Omental fat pad (tissue), 4 donors: ENCODE measurements around the gene MTCL1. TPM values are rescaled to one million over a fixed set of nuclear protein-coding genes. Genes with fewer than 3 reads are reported as not detected.
"Not testable (repeated sequence)": the region's sequence is repeated elsewhere in the genome, so short reads cannot be mapped to it uniquely, and the experiment has no call there.

Source experiments
- ATAC-seq: fragments of 150-250 bp; one replicate; pipeline ENCODE4 v1.9.1; 2016; ENCODE audit warnings: mild to moderate bottlenecking, moderate library complexity; ENCODE audit not compliant: low FRiP score
- DNase-seq: peaks from one replicate; pipeline ENCODE4 v3.0.0-alpha.2; 2019; ENCODE audit warnings: low spot score
- total RNA-seq, 4 donors: library from RNA; depleted of rRNA; stranded (reverse); fragments of >200 nt; gene quantifications; one replicate each; pipeline ENCODE4 v1.1.0, GENCODE V29; 2016
- TF ChIP-seq, protein P1 (sequence below), 3 donors: fragments of 450-650 bp; IDR thresholded peaks; one replicate each; pipeline ENCODE4 v1.5.1; 2016 to 2017; ENCODE audit warnings: antibody characterized with exemption in 3 of 3, mild to moderate bottlenecking in 3 of 3, moderate library complexity in 2 of 3

Gene MTCL1
- total RNA-seq, 4 donors from 2014 or later = 1.6 to 3.5 (median 2.0) TPM

DNA sequence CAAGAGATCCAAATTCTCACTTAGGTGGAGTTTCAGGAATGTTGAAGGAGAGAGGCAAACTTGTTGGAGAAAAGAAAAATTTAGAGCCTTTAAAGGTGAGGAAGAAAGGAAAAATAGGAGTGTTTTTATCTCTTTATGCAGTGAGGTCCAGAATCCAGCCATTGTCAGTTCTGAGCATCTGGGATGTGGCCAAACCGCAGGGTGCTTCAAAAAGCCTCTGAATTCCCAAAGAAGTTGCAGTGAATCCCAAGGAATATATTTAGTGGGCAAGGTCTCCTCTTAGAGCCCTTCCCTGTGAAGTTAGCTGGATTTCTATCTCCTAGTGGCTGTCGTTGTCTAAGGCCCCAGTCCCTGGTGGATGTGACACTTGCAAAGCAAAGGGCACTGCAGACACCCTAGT, 51.2 kb downstream of the MTCL1 start:
- ATAC-seq (no peak), DNase-seq (no peak)
- TF ChIP-seq, protein P1, sequence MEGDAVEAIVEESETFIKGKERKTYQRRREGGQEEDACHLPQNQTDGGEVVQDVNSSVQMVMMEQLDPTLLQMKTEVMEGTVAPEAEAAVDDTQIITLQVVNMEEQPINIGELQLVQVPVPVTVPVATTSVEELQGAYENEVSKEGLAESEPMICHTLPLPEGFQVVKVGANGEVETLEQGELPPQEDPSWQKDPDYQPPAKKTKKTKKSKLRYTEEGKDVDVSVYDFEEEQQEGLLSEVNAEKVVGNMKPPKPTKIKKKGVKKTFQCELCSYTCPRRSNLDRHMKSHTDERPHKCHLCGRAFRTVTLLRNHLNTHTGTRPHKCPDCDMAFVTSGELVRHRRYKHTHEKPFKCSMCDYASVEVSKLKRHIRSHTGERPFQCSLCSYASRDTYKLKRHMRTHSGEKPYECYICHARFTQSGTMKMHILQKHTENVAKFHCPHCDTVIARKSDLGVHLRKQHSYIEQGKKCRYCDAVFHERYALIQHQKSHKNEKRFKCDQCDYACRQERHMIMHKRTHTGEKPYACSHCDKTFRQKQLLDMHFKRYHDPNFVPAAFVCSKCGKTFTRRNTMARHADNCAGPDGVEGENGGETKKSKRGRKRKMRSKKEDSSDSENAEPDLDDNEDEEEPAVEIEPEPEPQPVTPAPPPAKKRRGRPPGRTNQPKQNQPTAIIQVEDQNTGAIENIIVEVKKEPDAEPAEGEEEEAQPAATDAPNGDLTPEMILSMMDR (IDR thresholded peaks at IDR 0.05) = no peak

DNA sequence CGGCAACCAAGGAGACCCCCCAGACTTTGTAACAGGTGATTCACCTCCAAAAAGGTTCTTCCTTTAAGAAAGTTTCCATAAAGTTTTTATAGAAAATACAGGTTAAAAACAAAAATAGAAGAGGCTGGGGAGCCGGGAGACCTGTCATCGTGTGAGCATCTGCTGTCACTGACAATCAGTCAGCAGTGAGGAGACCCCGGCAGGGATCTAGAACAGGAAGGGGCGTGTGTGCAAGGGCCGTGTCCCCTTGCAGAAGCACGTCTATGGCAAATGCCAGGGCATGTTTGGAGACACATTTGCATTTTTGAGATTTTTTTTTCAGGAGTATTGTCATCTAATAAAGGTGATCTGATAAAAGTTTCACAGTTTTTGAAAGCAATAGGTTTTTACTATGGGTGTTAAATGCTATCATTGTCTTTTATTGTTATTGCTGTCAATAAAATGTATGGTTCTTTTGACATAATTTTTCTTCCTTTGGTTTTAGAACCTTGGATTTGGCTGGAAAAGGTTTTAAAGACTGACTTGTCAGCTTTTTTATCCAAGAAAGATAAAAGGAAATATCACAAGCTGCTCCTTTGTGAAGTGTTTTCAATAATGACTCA, 52.1 kb downstream of the MTCL1 start:
- ATAC-seq = no peak
- TF ChIP-seq, protein P1 (IDR thresholded peaks at IDR 0.05) = no peak
- DNase-seq = no peak

DNA sequence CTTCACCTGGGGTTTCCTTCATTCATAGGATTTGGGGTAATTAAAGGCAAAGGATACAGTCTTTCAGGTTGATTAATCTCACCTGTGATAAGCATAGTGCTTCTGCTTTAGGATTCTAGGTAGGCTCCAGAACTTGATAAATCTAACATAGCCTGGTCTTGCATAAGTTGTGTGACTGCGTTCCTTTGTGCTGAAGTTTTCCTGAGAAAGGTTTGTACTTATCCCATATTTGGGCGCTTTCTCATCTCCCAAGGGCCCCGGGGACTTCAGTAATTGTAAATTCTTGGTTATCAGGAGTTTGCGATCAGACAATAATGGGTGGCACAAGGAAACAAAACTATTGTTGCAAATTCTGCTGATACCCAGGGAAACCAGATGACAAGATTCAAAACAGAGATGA, 53.1 kb downstream of the MTCL1 start:
- DNase-seq = no peak
- ATAC-seq = no peak
- TF ChIP-seq, protein P1 (IDR thresholded peaks at IDR 0.05) = no peak

DNA sequence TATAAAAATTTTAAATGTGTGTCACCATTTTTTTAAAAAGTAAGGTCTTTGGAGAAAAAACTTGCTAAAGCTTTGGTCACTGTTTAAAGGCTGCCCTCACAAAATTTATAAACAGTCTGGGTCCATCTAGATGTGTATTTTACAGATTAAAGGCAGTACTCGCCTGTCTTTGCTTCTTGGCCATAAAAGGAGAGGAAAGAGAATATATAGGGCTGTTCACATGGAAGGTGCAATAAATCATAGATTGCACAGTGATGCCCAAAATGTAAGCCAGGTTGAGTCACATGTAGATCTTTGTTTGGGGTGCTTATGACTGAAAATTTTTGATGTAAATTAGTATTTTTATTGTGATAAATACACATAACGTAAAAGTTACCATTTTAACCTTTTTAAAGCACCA, 55.6 kb downstream of the MTCL1 start:
- no peak for DNase-seq
- TF ChIP-seq, protein P1 (IDR thresholded peaks at IDR 0.05) = no peak
- ATAC-seq = no peak

DNA sequence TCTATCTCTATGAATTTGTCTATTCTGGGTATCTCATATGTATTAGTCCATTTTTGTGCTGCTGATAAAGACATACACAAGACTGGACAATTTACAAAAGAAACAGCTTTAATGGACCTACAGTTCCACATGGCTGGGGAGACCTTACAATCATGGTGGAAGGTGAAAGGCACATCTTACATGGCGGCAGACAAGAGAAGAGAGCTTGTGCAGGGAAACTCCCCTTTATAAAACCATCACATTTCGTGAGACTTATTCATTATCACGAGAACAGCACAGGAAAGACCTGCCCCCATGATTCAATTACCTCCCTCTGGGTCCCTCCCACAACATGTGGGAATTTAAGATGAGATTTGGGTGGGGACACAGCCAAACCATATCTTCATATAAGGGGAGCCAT, 56.2 kb downstream of the MTCL1 start:
- ATAC-seq, DNase-seq: not testable (repeated sequence)

DNA sequence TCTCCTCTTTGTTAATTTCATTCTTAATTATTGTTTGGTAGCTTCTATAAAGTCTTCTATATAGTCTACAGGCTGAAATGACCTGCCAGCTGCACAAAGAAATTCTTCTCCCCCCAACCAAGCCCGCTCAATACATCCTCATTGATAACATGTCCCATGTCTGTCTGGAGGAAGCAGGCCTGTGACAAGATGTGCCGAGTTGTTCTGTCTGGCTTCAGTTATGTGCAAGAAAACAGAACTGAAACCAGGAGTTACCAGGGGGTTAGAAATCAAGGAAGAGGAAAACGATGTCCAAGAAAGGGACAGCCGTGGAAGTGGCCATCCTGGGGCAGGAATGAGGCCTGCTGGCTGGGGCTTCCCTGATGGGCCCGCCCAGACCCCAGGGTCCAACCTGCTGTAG, 57.6 kb downstream of the MTCL1 start:
- no peak for ATAC-seq
- DNase-seq = no peak
- TF ChIP-seq, protein P1 (IDR thresholded peaks at IDR 0.05) = no peak

DNA sequence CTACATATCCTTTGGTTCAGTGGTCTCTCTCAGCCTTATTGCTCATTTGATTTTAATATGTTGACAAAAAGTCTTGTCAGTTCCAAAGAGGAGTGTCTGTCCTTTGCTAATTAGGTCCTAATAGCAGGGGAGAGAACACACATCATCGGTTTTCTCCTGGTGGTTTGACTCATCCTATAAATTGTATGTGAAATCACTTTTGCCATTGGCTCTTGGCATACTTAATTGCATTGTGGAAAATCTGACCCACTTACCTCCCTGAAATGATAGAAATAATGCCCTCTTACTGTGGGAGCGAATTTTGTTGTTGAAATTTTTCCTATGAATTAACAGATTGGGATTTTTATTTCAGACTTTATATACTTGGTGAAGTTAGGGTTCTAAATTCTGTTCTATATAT, 58.3 kb downstream of the MTCL1 start:
- DNase-seq (no peak), ATAC-seq (no peak)
- TF ChIP-seq, protein P1 (IDR thresholded peaks at IDR 0.05) = no peak
